Hepatocyte (in vitro differentiated cells): ENCODE data around the gene S100A4. TPM values are rescaled to one million over a fixed set of nuclear protein-coding genes. Genes with fewer than 3 reads are reported as not detected.
"Not testable (repeated sequence)": the region's sequence is repeated elsewhere in the genome, so short reads cannot be mapped to it uniquely, and the experiment has no call there.

Experiments
- DNase-seq: peaks from one replicate; pipeline ENCODE4 v3.0.0-alpha.2; 2016; ENCODE audit warnings: low spot score
- H2AFZ ChIP-seq: fragments of 200-600 bp; sonication (generic); 2 replicates; pipeline ENCODE4 v1.6.0; 2016; ENCODE audit warnings: antibody characterized with exemption, mild to moderate bottlenecking
- H3K27ac ChIP-seq: fragments of 200-600 bp; sonication (generic); 2 replicates; pipeline ENCODE4 v1.5.1; 2016; ENCODE audit warnings: mild to moderate bottlenecking
- H3K27me3 ChIP-seq: fragments of 200-600 bp; sonication (generic); 2 replicates; pipeline ENCODE4 v1.6.1; 2016
- H3K36me3 ChIP-seq: fragments of 200-600 bp; sonication (generic); replicated peaks from 2 replicates; pipeline ENCODE4 v1.5.1; 2016; ENCODE audit warnings: low read depth; ENCODE audit not compliant: insufficient read depth
- H3K4me1 ChIP-seq: fragments of 200-600 bp; sonication (generic); 2 replicates; pipeline ENCODE4 v1.5.1; 2016; ENCODE audit warnings: mild to moderate bottlenecking, moderate library complexity; ENCODE audit not compliant: insufficient read depth
- H3K4me2 ChIP-seq: fragments of 200-600 bp; sonication (generic); 2 replicates; pipeline ENCODE4 v1.6.0; 2016
- H3K4me3 ChIP-seq: fragments of 200-600 bp; sonication (generic); 2 replicates; pipeline ENCODE4 v1.5.1; 2016; ENCODE audit warnings: mild to moderate bottlenecking
- H3K79me2 ChIP-seq: fragments of 200-600 bp; sonication (generic); 2 replicates; pipeline ENCODE4 v1.6.0; 2017; ENCODE audit warnings: mild to moderate bottlenecking
- H3K9me2 ChIP-seq: fragments of 200-600 bp; sonication (generic); replicated peaks from 2 replicates; pipeline ENCODE4 v1.6.0; 2017; ENCODE audit warnings: mild to moderate bottlenecking; ENCODE audit not compliant: insufficient read depth
- H3K9me3 ChIP-seq: fragments of 200-600 bp; sonication (generic); 2 replicates; pipeline ENCODE4 v1.5.1; 2016; ENCODE audit warnings: low read depth, mild to moderate bottlenecking
- H4K20me1 ChIP-seq: fragments of 200-600 bp; sonication (generic); 2 replicates; pipeline ENCODE4 v1.6.0; 2016; ENCODE audit warnings: mild to moderate bottlenecking; ENCODE audit not compliant: insufficient read depth, poor library complexity, severe bottlenecking
- EZH2 ChIP-seq: fragments of 200-600 bp; sonication (generic); IDR thresholded peaks from 2 replicates; pipeline ENCODE4 v1.6.1; 2016; ENCODE audit warnings: antibody characterized with exemption, mild to moderate bottlenecking, borderline replicate concordance
- EZH2phosphoT487 ChIP-seq: fragments of 200-600 bp; sonication (generic); IDR thresholded peaks from one replicate; pipeline ENCODE4 v1.6.1; 2018; ENCODE audit warnings: antibody characterized with exemption, mild to moderate bottlenecking, low read depth, moderate library complexity; ENCODE audit not compliant: unreplicated experiment, severe bottlenecking
- WGBS: methylation state at CpG from one replicate; pipeline ENCODE4 v1.1.6; 2016; ENCODE audit warnings: low lambda C conversion rate; ENCODE audit errors: missing lambda C conversion rate; 5-methylcytosine and 5-hydroxymethylcytosine counted together
- polyA plus RNA-seq: library from polyadenylated mRNA; unstranded; fragments of >200 nt; fragmentation: Nextera tagmentation; extraction: Ambion mirVana; gene quantifications from 2 replicates; pipeline ENCODE4 v1.2.1, GENCODE V29; 2016
- total RNA-seq: library from RNA; depleted of rRNA; stranded (reverse); fragments of >200 nt; gene quantifications from 2 replicates; pipeline ENCODE4 v1.2.3, GENCODE V29; 2014
- TF ChIP-seq, protein P1 (sequence below): fragments of 200-600 bp; sonication (generic); IDR thresholded peaks from 2 replicates; pipeline ENCODE4 v1.5.1; 2016; ENCODE audit warnings: antibody characterized with exemption, mild to moderate bottlenecking; ENCODE audit not compliant: poor library complexity

Gene S100A4
- total RNA-seq: 64.1 and 101 TPM in 2 replicates
- 116 and 187 TPM in 2 replicates for polyA plus RNA-seq

DNA sequence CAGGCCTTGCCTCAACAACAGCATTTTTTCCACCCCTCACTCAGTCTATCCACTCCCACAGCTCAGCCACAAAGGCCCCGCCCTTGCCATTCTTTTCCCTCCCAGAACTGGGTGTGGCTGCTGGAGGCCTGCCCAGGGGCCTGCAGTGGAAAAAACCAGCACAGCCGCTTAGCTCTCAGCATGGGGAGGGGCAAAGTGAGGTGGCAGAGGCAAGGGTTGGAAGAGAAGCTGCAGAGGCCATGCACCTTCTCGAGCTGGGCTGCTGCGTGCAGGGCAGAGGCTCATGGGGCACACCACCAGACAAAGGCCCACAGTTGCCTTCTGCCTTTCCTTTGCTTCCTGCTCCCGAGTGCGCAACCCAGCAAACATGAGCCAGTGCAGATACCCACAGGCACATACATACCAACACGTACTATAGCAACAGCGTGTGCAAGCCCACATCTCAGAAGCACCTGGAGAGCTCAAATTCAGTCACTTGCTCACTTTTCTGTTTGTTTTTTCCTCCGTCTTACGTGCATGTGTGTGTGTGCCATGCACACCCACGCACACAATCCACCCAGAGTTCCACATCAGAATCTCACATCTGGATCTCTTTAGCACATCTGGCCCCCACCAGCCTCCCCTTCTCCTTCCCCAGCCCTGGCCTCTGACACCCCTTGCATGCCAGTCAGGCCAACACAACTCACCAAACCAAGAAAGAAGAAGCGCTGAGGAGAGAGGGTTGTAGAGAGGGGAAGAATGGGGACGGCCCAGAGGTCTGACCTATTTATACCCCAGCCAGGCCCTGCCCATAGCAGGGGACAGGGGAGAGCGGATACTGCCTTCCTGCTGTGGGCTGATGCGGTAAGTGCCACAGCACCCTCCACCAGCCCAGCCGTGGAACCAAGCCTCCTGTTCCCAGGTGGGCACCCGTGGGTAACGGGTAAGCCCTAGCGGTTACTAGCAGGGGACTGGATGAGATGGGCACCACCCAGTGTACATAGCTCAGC is at the start of gene S100A4:
TSS of gene S100A4 (minus strand) at position 740 of the 989 bp plus-strand sequence. CDS start 1,012 bp downstream, outside the sequence.
- H3K9me3 ChIP-seq: no peaks in the 10 kb centered on the region
- no peak within 1 kb of the TSS for H3K4me3 ChIP-seq
- peak; percentile 97 for DNase-seq
- H3K27ac ChIP-seq: peak within 1 kb of the TSS; percentile 97
- peak within 1 kb of the TSS; percentile 21 for H2AFZ ChIP-seq
- no peaks in the 10 kb centered on the region for H3K9me2 ChIP-seq
- peaks cover 69% of the 10 kb centered on the region for H3K4me1 ChIP-seq
- no peaks in the 10 kb centered on the region for H3K27me3 ChIP-seq
- 34% methylated on average over 19 of the region's 19 CpGs for WGBS
- no peaks in the 10 kb centered on the region for H4K20me1 ChIP-seq
- TF ChIP-seq EZH2: no peak
- TF ChIP-seq EZH2phosphoT487: no peak
- TF ChIP-seq, protein P1, sequence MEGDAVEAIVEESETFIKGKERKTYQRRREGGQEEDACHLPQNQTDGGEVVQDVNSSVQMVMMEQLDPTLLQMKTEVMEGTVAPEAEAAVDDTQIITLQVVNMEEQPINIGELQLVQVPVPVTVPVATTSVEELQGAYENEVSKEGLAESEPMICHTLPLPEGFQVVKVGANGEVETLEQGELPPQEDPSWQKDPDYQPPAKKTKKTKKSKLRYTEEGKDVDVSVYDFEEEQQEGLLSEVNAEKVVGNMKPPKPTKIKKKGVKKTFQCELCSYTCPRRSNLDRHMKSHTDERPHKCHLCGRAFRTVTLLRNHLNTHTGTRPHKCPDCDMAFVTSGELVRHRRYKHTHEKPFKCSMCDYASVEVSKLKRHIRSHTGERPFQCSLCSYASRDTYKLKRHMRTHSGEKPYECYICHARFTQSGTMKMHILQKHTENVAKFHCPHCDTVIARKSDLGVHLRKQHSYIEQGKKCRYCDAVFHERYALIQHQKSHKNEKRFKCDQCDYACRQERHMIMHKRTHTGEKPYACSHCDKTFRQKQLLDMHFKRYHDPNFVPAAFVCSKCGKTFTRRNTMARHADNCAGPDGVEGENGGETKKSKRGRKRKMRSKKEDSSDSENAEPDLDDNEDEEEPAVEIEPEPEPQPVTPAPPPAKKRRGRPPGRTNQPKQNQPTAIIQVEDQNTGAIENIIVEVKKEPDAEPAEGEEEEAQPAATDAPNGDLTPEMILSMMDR: no peak
- no peaks in the 10 kb centered on the region for H3K36me3 ChIP-seq
- H3K79me2 ChIP-seq: peaks cover 9% of the 10 kb centered on the region
- peak within 1 kb of the TSS; percentile 72 for H3K4me2 ChIP-seq

DNA sequence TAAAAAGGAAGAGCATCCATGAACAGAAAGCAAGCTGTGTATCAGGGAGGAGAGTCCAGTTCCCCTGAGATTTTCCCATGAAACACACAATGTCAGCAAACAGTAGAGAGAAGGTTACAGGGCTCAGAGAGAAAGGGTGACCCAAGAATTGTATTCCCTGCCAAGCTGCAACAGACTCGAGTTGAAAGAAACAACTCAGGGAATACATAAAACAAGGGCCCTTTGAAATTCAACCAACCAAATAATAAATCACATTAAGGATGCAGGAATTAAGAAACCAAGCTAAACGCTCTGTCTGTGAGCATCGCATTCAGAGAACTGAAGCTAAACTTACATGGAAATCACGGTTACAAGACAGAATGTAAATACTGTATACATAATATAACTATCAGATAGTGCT is 47.1 kb upstream of the S100A4 start:
- Histone ChIP-seq H3K4me3 (no peak overlapping the region), H3K27ac (no peak overlapping the region), H3K9me2 (no peaks in the 10 kb centered on the region), H3K4me1 (no peaks in the 10 kb centered on the region), H4K20me1 (no peaks in the 10 kb centered on the region), H3K79me2 (no peaks in the 10 kb centered on the region), H3K27me3 (no peaks in the 10 kb centered on the region), H2AFZ (no peak overlapping the region), H3K4me2 (no peak overlapping the region), H3K36me3 (no peaks in the 10 kb centered on the region), H3K9me3 (no peaks in the 10 kb centered on the region)
- 79% methylated on average over 4 of the region's 4 CpGs for WGBS
- TF ChIP-seq, protein P1: no peak
- TF ChIP-seq EZH2phosphoT487: no peak
- no peak for TF ChIP-seq EZH2
- no peak for DNase-seq

DNA sequence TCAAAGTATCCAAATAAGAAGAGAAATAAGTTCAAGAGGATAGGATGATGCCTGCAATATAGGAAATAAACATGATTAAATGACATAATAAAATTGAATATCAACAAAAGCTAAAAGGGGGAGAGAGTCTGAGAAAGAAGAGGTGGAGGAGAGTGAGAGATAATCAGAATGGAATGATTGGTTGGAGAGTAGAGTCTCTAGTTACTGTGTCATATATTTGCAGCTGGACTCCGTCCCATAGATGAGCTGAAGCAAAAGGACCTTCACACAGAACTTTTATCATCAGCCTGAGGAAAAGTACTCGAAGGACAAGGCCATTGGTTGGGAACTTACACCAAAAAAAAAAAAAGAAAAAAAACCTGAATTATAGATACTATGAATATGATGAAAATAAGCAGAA is 42.9 kb upstream of the S100A4 start:
- Histone ChIP-seq H4K20me1 (no peaks in the 10 kb centered on the region), H2AFZ (no peak overlapping the region), H3K4me2 (no peak overlapping the region), H3K4me1 (no peaks in the 10 kb centered on the region), H3K4me3 (no peak overlapping the region), H3K27ac (no peak overlapping the region), H3K9me2 (no peaks in the 10 kb centered on the region), H3K79me2 (no peaks in the 10 kb centered on the region), H3K9me3 (no peaks in the 10 kb centered on the region), H3K27me3 (no peaks in the 10 kb centered on the region), H3K36me3 (no peaks in the 10 kb centered on the region)
- no peak for DNase-seq
- TF ChIP-seq EZH2 (no peak), EZH2phosphoT487 (no peak)
- TF ChIP-seq, protein P1: no peak
- WGBS: 89% methylated on average over 2 of the region's 2 CpGs

DNA sequence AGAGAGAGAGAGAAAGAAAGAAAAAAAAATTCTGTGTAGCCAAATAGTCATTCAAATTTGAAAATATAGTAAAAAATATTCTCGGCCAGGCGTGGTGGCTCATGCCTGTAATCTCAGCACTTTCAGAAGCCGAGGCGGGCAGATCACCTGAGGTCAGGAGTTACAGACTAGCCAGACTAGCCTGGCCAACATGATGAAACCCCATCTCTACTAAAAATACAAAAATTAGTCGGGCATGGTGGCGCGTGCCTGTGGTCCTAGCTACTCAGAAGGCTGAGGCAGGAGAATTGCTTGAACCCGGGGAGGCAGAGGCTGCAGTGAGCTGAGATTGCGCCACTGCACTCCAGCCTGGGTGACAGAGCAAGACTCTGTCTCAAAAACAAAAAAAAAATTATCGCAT is 42.4 kb upstream of the S100A4 start:
- H3K36me3 ChIP-seq, H3K9me2 ChIP-seq, H3K79me2 ChIP-seq, H3K4me1 ChIP-seq, H3K4me2 ChIP-seq, H3K27me3 ChIP-seq, H2AFZ ChIP-seq, H3K4me3 ChIP-seq, DNase-seq, H4K20me1 ChIP-seq, H3K27ac ChIP-seq, H3K9me3 ChIP-seq: not testable (repeated sequence)
- WGBS: 92% methylated on average over 10 of the region's 10 CpGs
